Measurements from ENCODE around the gene HOMER2. TPM values are rescaled to one million over a fixed set of nuclear protein-coding genes. Genes with fewer than 3 reads are reported as not detected.

The HOMER2 gene
- total and polyA plus RNA-seq, 2 of the 4 experiments (the other 2 are of a cell fraction): 0.54 to 0.79 TPM

DNA sequence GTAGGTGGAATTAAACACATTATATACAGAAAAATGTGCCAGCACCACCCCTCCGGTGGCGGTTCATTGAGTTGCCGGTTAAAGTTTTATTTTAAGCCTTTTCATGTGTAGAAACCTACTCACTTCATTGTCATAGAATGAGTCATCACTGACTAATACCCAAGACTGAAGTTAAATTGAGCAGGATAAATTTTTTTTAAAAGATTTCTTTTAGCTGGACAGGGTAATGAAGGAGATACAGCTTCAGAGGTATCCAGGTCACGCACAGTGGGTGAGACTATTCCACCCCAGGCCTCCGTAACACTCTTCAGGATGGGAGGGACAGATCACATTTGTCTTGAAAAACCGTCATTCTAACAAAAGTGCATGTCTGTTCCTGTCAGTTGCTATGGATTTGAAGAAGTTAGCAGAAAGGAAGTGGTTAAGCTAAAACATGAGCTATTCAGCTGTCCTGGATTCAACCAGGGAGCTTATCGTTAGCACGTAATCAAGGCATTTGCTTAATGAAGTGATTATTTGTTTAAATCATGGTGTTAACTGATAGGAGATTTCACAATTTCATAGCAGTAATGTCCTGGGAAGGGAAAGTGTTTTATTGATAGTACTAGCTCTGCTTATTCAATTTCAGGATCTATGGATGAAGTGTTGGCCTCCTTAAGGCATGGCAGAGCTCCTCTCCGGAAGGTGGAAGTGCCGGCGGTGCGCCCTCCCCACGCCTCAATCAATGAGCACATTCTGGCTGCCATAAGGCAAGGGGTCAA, 119.7 kb downstream of the HOMER2 start:
- Histone ChIP-seq H2BK15ac (ENCODE audit: low read depth, low read length) (peak overlapping the region; percentile 41; the same call in 1 of the 3 replicates), H3K9ac (ENCODE audit: low read depth, low read length) (no peak overlapping the region), H3K4me3 (ENCODE audit: insufficient read depth, low read depth, low read length) (no peak overlapping the region), H3K56ac (ENCODE audit: extremely low read depth, insufficient read depth, low read length) (peak overlapping the region; percentile 48; the same call in 1 of the 2 replicates), H3K14ac (replicated peaks; ENCODE audit: low read depth, low read length) (peak overlapping the region; percentile 85), H4K5ac (ENCODE audit: low read depth, low read length) (no peak overlapping the region; the same call in 1 of the 2 replicates), H3K27me3 (ENCODE audit: control insufficient read depth, insufficient read depth, low read length) (no peaks in the 10 kb centered on the region), H2BK20ac (ENCODE audit: low read depth, low read length) (peak overlapping the region; percentile 63), H2AK5ac (ENCODE audit: low read depth, low read length) (peak overlapping the region; percentile 77), H3K4me1 (ENCODE audit: control insufficient read depth, insufficient read depth, low read length) (peaks cover 10% of the 10 kb centered on the region), H3K23ac (ENCODE audit: low read depth, low read length) (peak overlapping the region; percentile 57), H2BK120ac (ENCODE audit: low read depth, low read length) (peak overlapping the region; percentile 77), H3K4me2 (ENCODE audit: low read depth, low read length) (peak overlapping the region; percentile 84), H3K4ac (ENCODE audit: low read depth, low read length) (peak overlapping the region; percentile 73), H3K9me3 (ENCODE audit: control insufficient read depth, insufficient read depth, low read length) (no peaks in the 10 kb centered on the region), H4K20me1 (ENCODE audit: insufficient read depth, low read length) (peaks cover 9% of the 10 kb centered on the region), H3K36me3 (ENCODE audit: control insufficient read depth, insufficient read depth, low read length) (peaks cover 54% of the 10 kb centered on the region), H2AFZ (replicated peaks; ENCODE audit: low read length, poor library complexity) (peak overlapping the region; percentile 66), H2BK5ac (ENCODE audit: low read depth, low read length, poor library complexity, severe bottlenecking) (peak overlapping the region; percentile 88), H3K18ac (ENCODE audit: low read depth, low read length) (peak overlapping the region; percentile 61), H2AK9ac (replicated peaks; ENCODE audit: low read depth, low read length, poor library complexity) (peak overlapping the region; percentile 38), H4K8ac (ENCODE audit: low read depth in 2 of 2, low read length in 2 of 2) (peak overlapping the region; percentile 7 to 65; a peak in 3 of 4 replicates), H3K79me1 (ENCODE audit: low read depth in 1 of 2, low read length in 2 of 2) (peaks cover 7 to 42% of the 10 kb centered on the region in 2 experiments; a peak in 2 of 4 replicates), H4K91ac (ENCODE audit: insufficient read depth, low read depth, low read length) (peak overlapping the region; percentile 68), H3K27ac (ENCODE audit: insufficient read depth, low read length) (peak overlapping the region; percentile 85), H3K9me1 (ENCODE audit: insufficient read depth, low read length) (peaks cover 5% of the 10 kb centered on the region)
- ChIA-PET CTCF (interaction anchor here (0.9 kb wide), 1 partner anchor 27 kb away, joined by 4 read pairs; no protein-coding TSS in a partner anchor), POLR2A (ENCODE audit: unreplicated experiment) (no interaction called here)
- intact Hi-C loops (cut with micrococcal nuclease): loop anchor here (5.0 to 10.0 kb wide), 3 partner anchors 155 to 372 kb away; partner anchors contain the start of genes HDGFL3 and RAMAC
- dilution Hi-C loops (cut with HindIII; ENCODE audit: low sequenced_read_pairs, unreplicated experiment): no loop called here
- no CpG with 5 or more reads among the region's 13 CpGs for WGBS, 2 experiments (ENCODE audit: extremely low coverage in 2 of 2, insufficient read length in 1 of 2)
- TF ChIP-seq CEBPB (IDR thresholded peaks at IDR 0.05; ENCODE audit: low read depth, low read length): peak; percentile 64
- peak; percentile 73; the same call in 1 of the 2 replicates for TF ChIP-seq BHLHE40 (IDR thresholded peaks at IDR 0.05; ENCODE audit: low read depth, low read length)
- TF ChIP-seq MAZ (IDR thresholded peaks at IDR 0.05; ENCODE audit: borderline replicate concordance, low read depth, low read length): no peak
- TF ChIP-seq, protein P1, sequence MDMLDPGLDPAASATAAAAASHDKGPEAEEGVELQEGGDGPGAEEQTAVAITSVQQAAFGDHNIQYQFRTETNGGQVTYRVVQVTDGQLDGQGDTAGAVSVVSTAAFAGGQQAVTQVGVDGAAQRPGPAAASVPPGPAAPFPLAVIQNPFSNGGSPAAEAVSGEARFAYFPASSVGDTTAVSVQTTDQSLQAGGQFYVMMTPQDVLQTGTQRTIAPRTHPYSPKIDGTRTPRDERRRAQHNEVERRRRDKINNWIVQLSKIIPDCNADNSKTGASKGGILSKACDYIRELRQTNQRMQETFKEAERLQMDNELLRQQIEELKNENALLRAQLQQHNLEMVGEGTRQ (IDR thresholded peaks at IDR 0.05; ENCODE audit: low read depth, low read length): no peak
- TF ChIP-seq FOS (IDR thresholded peaks at IDR 0.05; ENCODE audit: low read depth, low read length): peak; percentile 99
- TF ChIP-seq RAD21 (IDR thresholded peaks at IDR 0.05; ENCODE audit: low read length): no peak
- TF ChIP-seq NFE2L2 (IDR thresholded peaks at IDR 0.05; ENCODE audit: low read depth, low read length): no peak
- TF ChIP-seq, protein P2, sequence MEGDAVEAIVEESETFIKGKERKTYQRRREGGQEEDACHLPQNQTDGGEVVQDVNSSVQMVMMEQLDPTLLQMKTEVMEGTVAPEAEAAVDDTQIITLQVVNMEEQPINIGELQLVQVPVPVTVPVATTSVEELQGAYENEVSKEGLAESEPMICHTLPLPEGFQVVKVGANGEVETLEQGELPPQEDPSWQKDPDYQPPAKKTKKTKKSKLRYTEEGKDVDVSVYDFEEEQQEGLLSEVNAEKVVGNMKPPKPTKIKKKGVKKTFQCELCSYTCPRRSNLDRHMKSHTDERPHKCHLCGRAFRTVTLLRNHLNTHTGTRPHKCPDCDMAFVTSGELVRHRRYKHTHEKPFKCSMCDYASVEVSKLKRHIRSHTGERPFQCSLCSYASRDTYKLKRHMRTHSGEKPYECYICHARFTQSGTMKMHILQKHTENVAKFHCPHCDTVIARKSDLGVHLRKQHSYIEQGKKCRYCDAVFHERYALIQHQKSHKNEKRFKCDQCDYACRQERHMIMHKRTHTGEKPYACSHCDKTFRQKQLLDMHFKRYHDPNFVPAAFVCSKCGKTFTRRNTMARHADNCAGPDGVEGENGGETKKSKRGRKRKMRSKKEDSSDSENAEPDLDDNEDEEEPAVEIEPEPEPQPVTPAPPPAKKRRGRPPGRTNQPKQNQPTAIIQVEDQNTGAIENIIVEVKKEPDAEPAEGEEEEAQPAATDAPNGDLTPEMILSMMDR (conservative IDR thresholded peaks at IDR 0.05; ENCODE audit: low read depth, low read length): no peak
- BruUV-seq (replicated peaks): no TSS peak
- in situ Hi-C loops (cut with MboI; ENCODE audit: low sequenced_read_pairs): no loop called here
- DNase-seq (peak; percentile 93), ATAC-seq (ENCODE audit: low read depth) (peak; percentile 93)
